HFF-Myc (cell line): ENCODE results near the gene NLRP11.

Experiments used
- DNase-seq: peaks from one replicate; pipeline ENCODE4 v3.0.0-alpha.2; 2011; ENCODE audit warnings: low read depth; ENCODE audit errors: extremely low read depth
- H3K4me3 ChIP-seq: replicated peaks from 2 replicates; pipeline ENCODE4 v1.5.1; 2011; ENCODE audit warnings: low read depth, mild to moderate bottlenecking, control low read depth, low read length
- TF ChIP-seq, protein P1 (sequence below): IDR thresholded peaks from 2 replicates; pipeline ENCODE4 v1.5.1; 2012; ENCODE audit warnings: mild to moderate bottlenecking, low read depth, low read length, control low read depth; ENCODE audit errors: missing control alignments

The NLRP11 gene

DNA sequence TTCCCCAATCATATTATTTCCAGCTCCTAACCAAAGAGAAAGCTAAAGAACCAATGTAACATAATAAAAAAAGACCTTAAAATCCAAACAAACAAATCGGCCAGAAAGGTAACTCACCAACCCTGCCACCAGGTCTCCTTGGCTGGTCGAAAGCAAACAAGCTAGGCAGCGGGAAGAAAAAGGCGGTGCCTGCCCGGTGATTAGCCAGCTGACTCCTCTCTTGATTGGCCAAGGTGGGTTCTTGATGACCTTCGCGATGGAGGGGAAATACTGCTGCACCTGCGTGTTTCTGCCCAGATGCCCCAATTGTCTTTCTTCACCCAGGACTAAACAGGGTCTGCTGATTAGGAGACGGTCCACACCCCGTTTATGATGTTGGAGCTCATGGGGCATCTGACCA, at the start of gene NLRP11:
NLRP11 (minus strand) TSS at position 154 of the 400 bp plus-strand sequence. CDS start 13,825 bp downstream, outside the sequence.
- TF ChIP-seq, protein P1, sequence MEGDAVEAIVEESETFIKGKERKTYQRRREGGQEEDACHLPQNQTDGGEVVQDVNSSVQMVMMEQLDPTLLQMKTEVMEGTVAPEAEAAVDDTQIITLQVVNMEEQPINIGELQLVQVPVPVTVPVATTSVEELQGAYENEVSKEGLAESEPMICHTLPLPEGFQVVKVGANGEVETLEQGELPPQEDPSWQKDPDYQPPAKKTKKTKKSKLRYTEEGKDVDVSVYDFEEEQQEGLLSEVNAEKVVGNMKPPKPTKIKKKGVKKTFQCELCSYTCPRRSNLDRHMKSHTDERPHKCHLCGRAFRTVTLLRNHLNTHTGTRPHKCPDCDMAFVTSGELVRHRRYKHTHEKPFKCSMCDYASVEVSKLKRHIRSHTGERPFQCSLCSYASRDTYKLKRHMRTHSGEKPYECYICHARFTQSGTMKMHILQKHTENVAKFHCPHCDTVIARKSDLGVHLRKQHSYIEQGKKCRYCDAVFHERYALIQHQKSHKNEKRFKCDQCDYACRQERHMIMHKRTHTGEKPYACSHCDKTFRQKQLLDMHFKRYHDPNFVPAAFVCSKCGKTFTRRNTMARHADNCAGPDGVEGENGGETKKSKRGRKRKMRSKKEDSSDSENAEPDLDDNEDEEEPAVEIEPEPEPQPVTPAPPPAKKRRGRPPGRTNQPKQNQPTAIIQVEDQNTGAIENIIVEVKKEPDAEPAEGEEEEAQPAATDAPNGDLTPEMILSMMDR = no peak
- H3K4me3 ChIP-seq = no peak within 1 kb of the TSS
- DNase-seq = no peak

DNA sequence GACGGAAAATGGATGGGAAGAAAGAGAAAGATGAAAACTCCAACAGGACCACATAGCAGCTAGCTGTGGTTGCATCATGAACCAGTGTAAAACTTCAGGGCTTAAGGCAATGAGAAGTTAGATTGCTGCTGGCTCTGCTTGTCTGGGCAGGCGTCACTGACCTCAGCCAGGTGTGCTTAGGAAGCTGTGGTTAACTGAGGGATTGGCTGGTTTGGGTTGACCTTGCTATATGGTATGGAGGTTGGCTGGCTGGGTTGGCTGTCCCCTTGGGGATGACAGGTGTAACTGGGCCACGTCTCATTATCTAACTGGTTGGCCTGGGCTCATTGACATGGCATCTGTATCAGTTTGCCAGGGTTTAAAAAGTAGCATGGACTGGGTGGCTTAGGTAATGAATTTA, 45.4 kb upstream of the NLRP11 start:
- TF ChIP-seq, protein P1 = no peak
- H3K4me3 ChIP-seq = no peak overlapping the region
- no peak for DNase-seq

DNA sequence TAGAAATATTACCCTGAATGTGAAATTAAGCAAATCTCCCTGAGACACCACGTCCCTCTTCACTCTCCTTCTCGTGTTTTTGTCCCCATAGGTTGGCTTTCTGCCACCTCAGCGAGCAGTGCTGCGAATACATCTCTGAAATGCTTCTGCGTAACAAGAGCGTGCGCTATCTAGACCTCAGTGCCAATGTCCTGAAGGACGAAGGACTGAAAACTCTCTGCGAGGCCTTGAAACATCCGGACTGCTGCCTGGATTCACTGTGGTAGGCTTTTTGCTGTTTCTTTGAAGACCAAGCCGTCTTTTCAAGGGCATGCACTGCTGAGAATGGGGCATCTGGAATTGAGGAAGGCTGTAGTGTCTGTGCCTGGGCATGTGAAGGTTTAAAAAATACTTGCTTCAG, 38.9 kb upstream of the NLRP11 start:
- no peak for DNase-seq
- TF ChIP-seq, protein P1 = no peak
- H3K4me3 ChIP-seq = no peak overlapping the region

DNA sequence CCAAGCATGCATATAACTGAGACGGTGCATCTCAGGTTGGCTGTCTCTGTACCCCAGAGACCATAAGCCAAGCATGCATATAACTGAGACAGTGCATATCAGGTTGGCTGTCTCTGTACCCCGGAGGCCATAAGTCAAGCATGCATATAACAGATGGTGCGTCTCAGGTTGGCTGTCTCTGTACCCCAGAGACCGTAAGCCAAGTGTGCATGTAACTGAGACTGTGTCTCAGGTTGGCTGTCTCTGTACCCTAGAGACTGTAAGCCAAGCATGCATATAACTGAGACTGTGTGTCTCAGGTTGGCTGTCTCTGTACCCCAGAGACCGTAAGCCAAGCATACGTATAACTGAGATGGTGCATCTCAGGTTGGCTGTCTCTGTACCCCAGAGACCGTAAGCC, 35.3 kb upstream of the NLRP11 start:
- no peak overlapping the region for H3K4me3 ChIP-seq
- DNase-seq = no peak
- TF ChIP-seq, protein P1 = no peak

DNA sequence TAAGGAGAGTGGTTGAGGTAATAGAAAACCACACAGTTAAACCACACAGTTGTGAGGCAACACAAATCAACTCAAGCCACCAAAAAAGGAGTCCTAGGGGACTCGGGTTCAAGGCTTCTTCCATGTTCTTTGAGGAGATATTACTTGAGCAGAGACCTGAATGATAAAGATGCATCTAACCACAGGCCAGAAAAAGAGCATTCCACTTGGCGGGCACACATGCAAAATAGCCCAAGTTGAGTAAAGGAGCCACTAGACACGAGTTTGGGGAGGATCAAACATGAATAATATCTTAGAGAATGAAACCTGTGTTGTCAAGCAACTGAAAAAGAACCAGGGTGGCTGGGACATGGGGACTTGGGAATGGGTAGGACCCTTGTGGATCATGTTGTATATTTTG, 34.7 kb upstream of the NLRP11 start:
- H3K4me3 ChIP-seq = no peak overlapping the region
- no peak for DNase-seq
- TF ChIP-seq, protein P1 = no peak

DNA sequence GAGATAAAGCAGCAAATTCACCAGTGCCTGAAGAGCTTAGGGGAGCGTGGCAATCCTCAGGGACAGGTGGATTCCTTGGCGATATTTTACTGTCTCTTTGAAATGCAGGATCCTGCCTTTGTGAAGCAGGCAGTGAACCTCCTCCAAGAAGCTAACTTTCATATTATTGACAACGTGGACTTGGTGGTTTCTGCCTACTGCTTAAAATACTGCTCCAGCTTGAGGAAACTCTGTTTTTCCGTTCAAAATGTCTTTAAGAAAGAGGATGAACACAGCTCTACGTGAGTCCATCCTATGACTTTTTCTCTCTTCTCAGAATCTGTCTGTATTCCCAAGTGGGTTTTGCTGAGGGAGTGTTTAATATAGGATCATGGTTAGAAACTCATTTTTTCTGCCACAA, 27.2 kb upstream of the NLRP11 start:
- no peak overlapping the region for H3K4me3 ChIP-seq
- TF ChIP-seq, protein P1 = no peak
- no peak for DNase-seq

DNA sequence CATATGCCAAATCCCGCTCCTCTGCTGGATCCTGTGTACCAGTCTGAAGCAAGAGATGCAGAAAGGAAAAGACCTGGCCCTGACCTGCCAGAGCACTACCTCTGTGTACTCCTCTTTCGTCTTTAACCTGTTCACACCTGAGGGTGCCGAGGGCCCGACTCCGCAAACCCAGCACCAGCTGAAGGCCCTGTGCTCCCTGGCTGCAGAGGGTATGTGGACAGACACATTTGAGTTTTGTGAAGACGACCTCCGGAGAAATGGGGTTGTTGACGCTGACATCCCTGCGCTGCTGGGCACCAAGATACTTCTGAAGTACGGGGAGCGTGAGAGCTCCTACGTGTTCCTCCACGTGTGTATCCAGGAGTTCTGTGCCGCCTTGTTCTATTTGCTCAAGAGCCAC, 26.6 kb upstream of the NLRP11 start:
- no peak for DNase-seq
- TF ChIP-seq, protein P1 = no peak
- H3K4me3 ChIP-seq = no peak overlapping the region
